Activated naive CD4-positive, alpha-beta T cell treated with anti-CD3 and anti-CD28 coated beads, Interleukin-2, amount 50 U/mL, for 72 hours (primary cell): Measurements from ENCODE around the gene PCDH9. TPM values are rescaled to one million over a fixed set of nuclear protein-coding genes. Genes with fewer than 3 reads are reported as not detected.
"Not testable (repeated sequence)": the region's sequence is repeated elsewhere in the genome, so short reads cannot be mapped to it uniquely, and the experiment has no call there.

Experiments used
- ATAC-seq, 2 donors: fragments of 150-1000 bp; cut with Tn5 transposase; 2 replicates each; pipeline ENCODE4 v1.10.0; 2021; ENCODE audit warnings: mild to moderate bottlenecking in 2 of 2, moderate library complexity in 2 of 2
- DNase-seq, 2 donors: peaks; one replicate each; pipeline ENCODE4 v3.0.0; 2021 to 2022; ENCODE audit warnings: low spot score in 2 of 2
- H3K27ac Mint-ChIP-seq, 2 donors: one replicate each; pipeline ENCODE4 v1.8.0; 2022; ENCODE audit warnings: mild to moderate bottlenecking in 2 of 2, mixed read lengths in 2 of 2
- H3K36me3 Mint-ChIP-seq, 2 donors: one replicate each; pipeline ENCODE4 v1.8.0; 2022; ENCODE audit warnings: mixed read lengths in 2 of 2
- H3K9me3 Mint-ChIP-seq, 2 donors: one replicate each; pipeline ENCODE4 v1.8.0; 2022; ENCODE audit warnings: mixed read lengths in 2 of 2
- total RNA-seq, 2 donors: library from RNA; stranded (reverse); gene quantifications; one replicate each; pipeline ENCODE4 v1.2.3, GENCODE V29; 2022

PCDH9 gene
- total RNA-seq, 2 donors from 2014 or later: 0.16 to 0.48 TPM

DNA sequence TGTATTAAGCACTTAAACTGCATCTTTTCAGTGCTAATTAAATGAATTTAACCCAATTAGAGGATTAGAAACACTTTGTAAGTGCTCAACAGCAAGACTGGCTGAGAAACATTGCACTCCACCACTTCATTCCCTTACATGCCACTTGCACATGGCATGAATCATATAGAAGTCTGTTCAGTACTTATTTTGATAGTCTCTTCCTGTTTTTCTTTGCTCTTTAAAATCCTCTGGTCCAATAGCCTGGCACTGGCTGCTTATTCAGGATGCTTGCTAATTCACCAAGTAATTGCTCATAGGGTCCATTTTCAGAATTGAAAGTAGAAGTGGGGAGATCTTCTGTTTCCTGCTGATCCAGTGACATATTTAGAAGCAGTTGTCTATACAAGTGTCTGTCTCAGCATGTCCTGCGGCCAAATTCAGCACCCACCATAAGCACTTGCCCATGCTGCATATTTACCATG lies 900.1 kb downstream of the PCDH9 start:
- no peak overlapping the region for H3K27ac Mint-ChIP-seq
- peaks cover 3% of the 10 kb centered on the region in 2 donors for H3K9me3 Mint-ChIP-seq
- DNase-seq (no peak), ATAC-seq (no peak)
- no peaks in the 10 kb centered on the region for H3K36me3 Mint-ChIP-seq

DNA sequence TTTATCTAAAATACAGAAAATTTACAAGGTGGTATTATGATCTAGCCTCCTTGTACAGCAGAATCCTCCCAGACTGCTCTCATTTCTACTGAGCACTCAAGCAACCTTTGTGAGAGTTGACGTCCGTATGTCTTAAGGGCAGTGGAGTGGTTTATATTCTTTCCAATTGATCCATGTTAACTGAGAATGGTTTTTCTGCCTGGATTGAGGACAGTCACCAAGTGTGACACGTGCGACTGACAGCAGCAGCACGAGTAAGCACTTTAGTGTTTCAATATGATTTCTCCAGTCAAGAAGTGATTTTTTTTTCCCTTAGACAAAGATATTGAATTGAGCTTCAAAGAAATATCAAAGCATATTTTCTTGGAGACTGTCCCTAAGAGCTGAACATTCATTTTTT lies 901.7 kb downstream of the PCDH9 start:
- DNase-seq (no peak), ATAC-seq (no peak)
- Mint-ChIP-seq H3K36me3 (no peaks in the 10 kb centered on the region), H3K27ac (no peak overlapping the region), H3K9me3 (peaks cover 3% of the 10 kb centered on the region in 2 donors)

DNA sequence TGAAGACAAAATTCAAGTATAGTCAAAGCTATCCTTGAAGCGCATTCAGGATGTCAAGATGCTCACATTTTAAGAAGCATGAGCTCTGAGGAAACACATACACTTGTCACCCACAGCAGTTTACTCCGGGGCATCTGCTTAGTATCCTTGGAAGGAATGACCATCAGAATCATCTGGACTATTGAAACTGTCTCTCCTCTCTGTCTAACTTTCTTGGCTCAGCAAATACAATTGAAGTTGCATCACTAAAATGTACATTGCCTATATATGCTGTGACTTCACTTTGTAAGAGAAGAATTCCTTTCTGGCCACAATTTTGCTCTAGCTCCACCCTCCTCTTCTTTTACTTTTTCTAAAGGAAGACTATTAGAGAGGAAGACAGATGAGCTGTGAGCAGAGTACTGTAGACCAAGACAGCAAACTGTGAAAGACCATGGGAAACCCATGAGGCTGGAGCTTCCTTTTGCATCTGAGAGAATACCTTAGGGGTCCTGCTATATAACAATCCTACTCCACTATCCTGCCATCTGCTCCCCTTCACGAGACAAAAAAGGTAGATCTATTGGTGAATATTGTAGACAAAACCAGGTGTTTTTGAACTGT lies 906.3 kb downstream of the PCDH9 start:
- no peak overlapping the region for H3K27ac Mint-ChIP-seq
- DNase-seq (no peak), ATAC-seq (no peak)
- peaks cover 2 to 5% of the 10 kb centered on the region in 2 donors for H3K9me3 Mint-ChIP-seq
- no peaks in the 10 kb centered on the region for H3K36me3 Mint-ChIP-seq

DNA sequence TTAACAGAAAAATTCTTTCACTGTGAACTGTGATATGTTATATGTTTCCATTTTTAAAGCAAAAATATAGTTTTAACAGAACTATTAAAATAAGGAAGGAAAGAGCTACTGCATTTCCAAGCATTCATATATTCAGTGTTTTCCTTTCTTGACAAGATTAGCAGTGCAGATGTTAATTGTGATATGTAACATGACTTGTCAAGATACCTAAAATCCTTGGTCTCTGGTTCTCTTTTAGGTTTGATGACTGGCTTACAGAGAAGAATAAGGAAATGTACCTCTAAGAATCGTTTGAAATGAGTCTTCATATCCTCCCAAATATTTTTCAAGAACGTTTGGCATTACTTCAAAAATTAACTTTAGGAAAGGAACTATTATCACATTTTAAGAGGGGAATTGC lies 907.2 kb downstream of the PCDH9 start:
- DNase-seq: no peak
- H3K36me3 Mint-ChIP-seq: no peaks in the 10 kb centered on the region
- ATAC-seq: no peak
- H3K27ac Mint-ChIP-seq: no peak overlapping the region
- H3K9me3 Mint-ChIP-seq: peaks cover 4 to 6% of the 10 kb centered on the region in 2 donors

DNA sequence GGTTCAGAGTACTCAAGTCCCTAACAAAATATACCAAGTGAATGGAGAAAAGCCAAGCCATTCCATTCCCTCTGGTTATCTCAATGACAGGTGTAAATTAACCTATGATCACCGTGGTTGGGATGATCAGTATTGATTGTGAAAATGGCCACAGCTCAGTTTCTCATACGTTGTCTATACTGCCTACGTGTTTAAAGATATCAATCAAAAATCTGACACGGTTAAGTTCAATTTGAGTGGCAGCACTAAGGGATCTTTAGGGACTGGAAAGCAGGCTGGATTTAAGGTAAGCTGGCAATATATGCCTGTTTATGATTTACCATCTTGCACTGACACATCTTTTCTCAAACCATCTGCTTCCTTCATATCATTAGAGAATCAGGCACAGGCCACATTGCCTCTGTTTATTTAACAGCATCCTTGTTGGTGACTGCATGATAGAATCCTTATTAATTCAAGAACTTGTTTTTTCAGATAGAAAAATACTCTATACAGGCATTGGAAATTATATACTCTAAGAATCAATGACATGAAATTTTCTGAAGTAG lies 907.9 kb downstream of the PCDH9 start:
- no peaks in the 10 kb centered on the region for H3K36me3 Mint-ChIP-seq
- ATAC-seq: no peak
- H3K27ac Mint-ChIP-seq: no peak overlapping the region
- peaks cover 4 to 6% of the 10 kb centered on the region in 2 donors for H3K9me3 Mint-ChIP-seq
- DNase-seq: no peak

DNA sequence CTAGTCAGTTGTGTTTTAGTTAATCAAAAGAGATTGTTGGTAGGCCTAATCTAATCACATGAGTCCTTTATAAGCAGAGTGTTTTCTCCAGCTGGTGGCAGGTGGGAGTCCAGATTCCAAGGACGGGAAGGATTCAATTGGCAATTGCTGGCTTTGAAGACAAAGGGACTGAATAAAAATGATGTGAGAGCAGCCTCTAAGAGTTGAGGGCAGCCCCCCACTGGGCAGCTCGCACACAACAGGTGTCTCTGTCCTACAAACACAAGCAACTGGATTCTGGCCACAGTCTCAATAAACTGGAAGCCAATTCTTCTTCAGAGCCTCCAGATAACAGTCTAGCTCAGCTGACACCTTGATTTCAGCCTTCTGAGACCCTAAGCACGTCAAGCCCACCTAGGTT lies 915.2 kb downstream of the PCDH9 start:
- H3K36me3 Mint-ChIP-seq: no peaks in the 10 kb centered on the region
- no peak for ATAC-seq
- DNase-seq: no peak
- H3K9me3 Mint-ChIP-seq: peaks cover 8 to 12% of the 10 kb centered on the region in 2 donors
- no peak overlapping the region for H3K27ac Mint-ChIP-seq

DNA sequence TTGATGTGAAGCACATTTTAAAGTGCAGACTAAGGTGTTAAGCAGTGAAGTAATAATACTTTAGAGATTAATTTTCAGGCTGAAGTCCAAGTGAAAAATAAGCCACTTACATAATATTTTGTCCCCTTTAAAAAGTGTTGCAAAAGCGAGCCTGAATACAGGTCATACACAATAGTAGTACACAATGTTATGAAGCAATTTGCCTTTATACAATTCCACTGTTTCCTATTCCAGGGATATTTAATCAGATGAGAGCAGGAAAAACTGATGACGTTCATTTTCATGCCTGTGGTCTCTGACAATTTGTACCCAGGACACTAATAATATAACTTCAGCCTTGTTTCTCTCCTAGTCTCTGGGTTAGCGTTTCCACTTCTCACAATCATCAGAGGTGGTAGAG lies 916.7 kb downstream of the PCDH9 start:
- Mint-ChIP-seq H3K9me3 (peaks cover 5 to 8% of the 10 kb centered on the region in 2 donors), H3K27ac (no peak overlapping the region), H3K36me3 (no peaks in the 10 kb centered on the region)
- ATAC-seq: no peak
- DNase-seq: no peak

DNA sequence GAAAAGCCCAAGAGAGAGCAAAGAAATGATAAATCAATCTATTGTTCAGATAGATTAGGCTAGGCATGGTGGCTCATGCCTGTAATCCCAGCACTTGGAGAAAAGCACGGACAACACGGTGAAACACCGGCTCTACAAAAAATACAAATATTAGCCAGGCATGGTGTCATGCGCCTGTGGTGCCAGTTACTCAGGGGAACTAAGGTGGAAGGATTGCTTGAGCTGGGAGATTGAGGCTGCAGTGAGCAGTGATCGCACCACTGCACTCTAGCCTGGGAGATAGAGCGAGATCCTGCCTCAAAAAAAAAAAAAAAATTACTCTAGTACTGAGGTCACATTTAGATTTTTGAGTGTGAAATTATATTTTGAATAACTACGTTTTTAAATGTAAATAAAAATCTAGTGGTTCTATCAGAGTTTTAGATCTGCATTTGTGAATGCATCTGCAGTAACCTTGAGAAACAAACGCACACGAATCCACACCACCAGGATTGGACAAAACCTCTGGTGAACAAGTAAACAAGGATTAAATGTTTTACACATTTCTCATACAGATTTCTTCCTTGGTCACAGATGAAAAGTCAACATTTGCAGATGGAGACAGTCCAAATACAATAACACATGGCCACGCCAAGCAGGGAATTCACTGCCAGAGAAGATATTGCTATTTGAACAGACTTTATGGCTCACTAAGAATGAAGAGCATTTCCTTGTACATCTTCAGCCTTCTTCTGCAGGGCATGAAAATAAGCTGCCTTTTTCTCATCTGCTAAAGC lies 917.6 kb downstream of the PCDH9 start:
- DNase-seq (no peak), ATAC-seq (no peak)
- Mint-ChIP-seq H3K9me3 (peaks cover 5 to 8% of the 10 kb centered on the region in 2 donors), H3K27ac (no peak overlapping the region), H3K36me3 (no peaks in the 10 kb centered on the region)

DNA sequence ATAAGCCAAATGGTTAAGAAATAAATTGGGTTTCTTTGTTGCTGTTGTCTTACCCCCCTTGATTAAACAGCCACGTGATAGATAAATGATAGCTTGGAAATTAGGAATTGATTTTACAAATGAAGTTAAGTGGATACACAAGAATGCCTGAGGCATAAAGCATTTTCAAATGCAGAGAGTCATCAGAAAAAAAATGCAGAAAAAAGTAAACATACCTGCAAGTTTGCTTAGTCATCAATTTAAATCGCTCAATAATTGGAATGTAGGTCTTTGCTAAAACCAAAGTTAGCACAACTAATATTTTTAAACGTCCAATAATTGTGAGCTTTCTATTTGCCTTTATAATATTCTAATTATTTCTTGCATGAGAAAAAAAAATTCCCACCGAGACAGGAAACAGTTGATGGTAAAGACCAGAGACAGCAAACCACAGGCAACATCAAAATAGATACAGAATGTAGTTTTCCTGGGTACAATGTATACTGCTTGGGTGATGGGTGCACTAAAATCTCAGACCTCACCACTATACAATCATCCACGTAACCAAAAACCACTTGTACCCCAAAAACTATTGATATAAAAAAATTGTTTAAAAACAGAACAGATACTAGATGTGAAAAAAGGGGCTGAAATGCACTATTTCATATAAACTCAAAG lies 924.0 kb downstream of the PCDH9 start:
- DNase-seq (no peak), ATAC-seq (no peak)
- no peaks in the 10 kb centered on the region for H3K9me3 Mint-ChIP-seq
- H3K36me3 Mint-ChIP-seq: no peaks in the 10 kb centered on the region
- no peak overlapping the region for H3K27ac Mint-ChIP-seq

DNA sequence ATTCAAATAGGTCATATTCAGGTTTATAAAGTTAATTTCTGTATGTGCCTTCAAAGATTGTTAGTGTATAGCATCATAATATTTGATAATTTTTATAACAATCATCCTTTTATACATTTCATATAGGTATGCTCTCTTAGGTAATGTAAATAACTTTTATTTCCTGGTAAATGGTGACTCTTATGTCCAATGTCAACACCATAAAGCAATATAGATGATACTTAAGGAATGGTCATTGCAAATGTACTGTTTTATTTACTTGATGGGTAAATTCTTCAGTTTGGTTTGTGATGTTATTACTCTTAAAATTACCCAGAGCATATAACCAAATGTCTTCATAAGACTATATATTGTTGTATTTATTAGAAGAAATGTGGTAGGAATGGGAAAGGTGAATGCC lies 928.7 kb downstream of the PCDH9 start:
- ATAC-seq (no peak), DNase-seq (no peak)
- no peaks in the 10 kb centered on the region for H3K36me3 Mint-ChIP-seq
- H3K27ac Mint-ChIP-seq: no peak overlapping the region
- H3K9me3 Mint-ChIP-seq: peaks cover 0 to 4% of the 10 kb centered on the region in 2 donors

DNA sequence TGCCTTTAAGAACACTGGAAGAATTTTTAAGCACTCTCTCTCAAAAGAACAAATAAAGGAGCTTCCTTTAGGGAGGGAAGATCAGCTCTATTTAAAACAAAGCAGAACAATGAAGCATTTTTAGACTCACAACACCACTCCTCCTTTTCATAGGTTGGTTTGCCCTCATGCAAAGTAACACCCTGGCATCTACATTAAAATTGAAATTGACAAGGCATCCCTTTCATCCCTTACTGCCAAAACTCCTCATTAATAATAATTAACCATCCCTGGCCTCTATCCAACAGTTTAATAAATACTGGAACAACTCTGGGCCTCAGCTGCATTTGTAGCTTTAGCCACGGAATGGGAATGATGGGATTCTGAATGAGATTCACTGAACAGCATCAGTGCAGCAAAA lies 929.1 kb downstream of the PCDH9 start:
- H3K36me3 Mint-ChIP-seq: no peaks in the 10 kb centered on the region
- H3K9me3 Mint-ChIP-seq: peaks cover 0 to 8% of the 10 kb centered on the region in 2 donors
- DNase-seq (no peak), ATAC-seq (no peak)
- H3K27ac Mint-ChIP-seq: no peak overlapping the region

DNA sequence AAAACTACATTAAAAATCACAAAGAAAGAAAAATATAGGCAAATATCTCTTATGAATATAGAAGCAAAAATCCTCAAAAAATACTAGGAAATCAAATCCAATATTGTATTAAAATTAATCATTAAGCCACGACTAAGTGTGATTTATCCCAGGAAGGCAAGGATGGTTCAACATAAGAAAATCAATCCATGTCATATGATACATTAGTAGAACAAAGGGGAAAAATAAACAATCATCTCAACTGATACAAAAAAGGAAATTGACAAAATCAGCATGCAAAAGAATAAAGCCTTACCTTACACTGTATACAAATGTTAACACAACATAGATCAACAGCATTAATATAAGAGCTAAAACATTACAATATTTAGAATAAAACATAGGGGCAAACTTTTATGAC lies 933.3 kb downstream of the PCDH9 start:
- no peak overlapping the region for H3K27ac Mint-ChIP-seq
- ATAC-seq (no peak), DNase-seq (no peak)
- peaks cover 0 to 5% of the 10 kb centered on the region in 2 donors for H3K36me3 Mint-ChIP-seq
- peaks cover 4 to 13% of the 10 kb centered on the region in 2 donors for H3K9me3 Mint-ChIP-seq

DNA sequence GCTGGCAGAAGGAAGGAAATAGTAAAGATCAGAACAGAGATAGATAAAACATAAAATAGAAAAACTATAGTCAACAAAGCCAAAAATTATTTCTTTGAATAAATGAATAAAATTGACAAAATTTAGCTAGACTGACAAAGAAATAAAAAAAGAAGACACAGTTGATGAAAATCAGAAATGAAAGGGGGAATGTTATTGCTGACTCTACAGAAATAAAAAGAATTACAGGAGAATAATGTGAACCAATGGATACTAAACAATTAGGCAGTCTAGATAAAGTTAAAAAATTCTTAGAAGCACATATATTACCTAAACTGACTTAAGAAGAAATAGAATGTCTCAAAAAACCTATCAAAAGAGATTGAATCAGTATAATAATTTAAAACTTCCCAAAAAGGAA lies 933.8 kb downstream of the PCDH9 start:
- ATAC-seq (no peak), DNase-seq (no peak)
- H3K27ac Mint-ChIP-seq: no peak overlapping the region

DNA sequence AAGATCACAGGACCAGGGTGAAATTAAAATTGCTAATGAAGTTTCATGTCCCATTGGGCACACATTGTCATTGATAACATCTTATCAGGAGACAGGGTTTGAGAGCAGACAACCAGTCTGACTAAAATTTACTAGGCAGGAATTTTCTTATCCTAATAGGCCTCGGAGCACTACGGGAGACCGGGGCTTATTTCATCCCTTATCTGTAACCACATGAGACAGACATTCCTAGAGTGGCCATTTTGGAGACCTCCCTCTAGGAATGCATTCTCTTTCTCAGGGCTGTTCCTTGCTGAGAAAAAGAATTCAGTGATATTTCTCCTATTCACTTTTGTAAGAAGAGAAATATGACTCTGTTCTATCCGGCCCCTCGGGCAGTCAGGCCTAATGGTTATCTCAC lies 943.3 kb downstream of the PCDH9 start:
- Mint-ChIP-seq H3K9me3 (peaks cover 22 to 29% of the 10 kb centered on the region in 2 donors), H3K36me3 (peaks cover 0 to 11% of the 10 kb centered on the region in 2 donors)
- not testable (repeated sequence) for DNase-seq

More for the DNA sequence above, 933.8 kb downstream of the PCDH9 start:
- H3K9me3 Mint-ChIP-seq: peaks cover 4 to 13% of the 10 kb centered on the region in 2 donors
- H3K36me3 Mint-ChIP-seq: peaks cover 0 to 5% of the 10 kb centered on the region in 2 donors

DNA sequence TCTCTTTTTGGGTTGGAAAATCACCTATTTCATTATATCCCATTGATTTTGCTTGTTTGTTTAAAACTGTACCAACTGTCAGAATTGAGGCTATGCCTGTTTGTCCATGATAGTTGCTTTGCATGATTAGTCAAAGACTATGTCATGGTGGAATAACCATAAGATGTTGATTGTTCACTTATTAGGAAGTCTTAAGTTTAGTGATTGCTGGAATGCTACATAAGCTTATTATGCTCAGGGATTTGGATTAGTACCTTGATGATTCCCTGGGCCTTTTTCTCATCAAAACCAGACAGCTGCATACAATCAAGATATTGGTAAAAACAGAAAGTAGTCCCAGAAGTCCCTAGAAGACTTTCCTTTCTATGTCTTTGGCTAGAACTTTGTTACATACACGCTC lies 954.7 kb downstream of the PCDH9 start:
- Mint-ChIP-seq H3K9me3 (peaks cover 12 to 22% of the 10 kb centered on the region in 2 donors), H3K36me3 (peaks cover 0 to 9% of the 10 kb centered on the region in 2 donors), H3K27ac (no peak overlapping the region)
- ATAC-seq: no peak
- no peak for DNase-seq

More for the DNA sequence above, 943.3 kb downstream of the PCDH9 start:
- not testable (repeated sequence) for H3K27ac Mint-ChIP-seq, ATAC-seq

DNA sequence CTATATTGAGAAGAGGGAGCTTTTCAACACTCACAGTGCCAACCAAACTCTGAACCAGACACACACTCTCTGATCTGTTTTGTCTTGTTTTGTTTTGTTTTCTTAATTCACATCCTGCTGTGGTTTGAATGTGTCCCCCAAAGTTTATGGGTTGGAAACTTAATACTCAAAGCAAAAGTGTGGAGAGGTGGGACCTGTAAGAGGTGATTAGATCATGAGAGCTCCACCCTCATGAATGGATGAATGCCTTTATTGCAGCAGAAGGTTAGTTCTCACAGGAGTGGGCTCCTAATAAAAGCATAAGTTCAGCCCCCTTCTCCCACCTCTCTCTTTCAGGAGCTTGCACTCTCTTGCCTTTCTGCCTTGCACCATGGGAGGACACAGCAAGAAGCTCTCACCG lies 957.1 kb downstream of the PCDH9 start:
- no peak overlapping the region for H3K27ac Mint-ChIP-seq
- no peak for ATAC-seq
- no peak for DNase-seq
- H3K36me3 Mint-ChIP-seq: peaks cover 0 to 9% of the 10 kb centered on the region in 2 donors
- H3K9me3 Mint-ChIP-seq: peaks cover 14 to 18% of the 10 kb centered on the region in 2 donors

DNA sequence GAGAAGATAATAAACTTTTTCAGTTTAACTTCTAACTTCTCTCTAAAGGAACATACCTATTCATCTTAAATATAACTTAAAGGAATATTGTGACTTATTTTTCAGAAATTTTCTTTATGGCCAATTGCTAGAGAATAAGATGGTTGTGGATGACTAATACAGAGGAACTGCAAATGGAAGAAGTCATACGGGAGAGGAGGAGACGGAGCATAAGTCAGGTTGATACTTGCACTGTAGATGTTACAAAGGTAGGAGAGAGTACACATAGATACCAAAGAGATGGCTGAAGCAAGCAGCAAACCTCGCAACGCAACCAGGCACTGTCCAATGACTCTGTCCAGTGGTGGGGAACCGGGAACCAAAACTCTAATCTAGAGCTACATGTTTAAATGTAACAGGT lies 963.4 kb downstream of the PCDH9 start:
- no peaks in the 10 kb centered on the region for H3K36me3 Mint-ChIP-seq
- no peak for DNase-seq

More for the DNA sequence above, 963.4 kb downstream of the PCDH9 start:
- Mint-ChIP-seq H3K27ac (no peak overlapping the region), H3K9me3 (peaks cover 9 to 15% of the 10 kb centered on the region in 2 donors)
- ATAC-seq: no peak
